ENCODE measurements around the gene GCK.

GCK gene

DNA sequence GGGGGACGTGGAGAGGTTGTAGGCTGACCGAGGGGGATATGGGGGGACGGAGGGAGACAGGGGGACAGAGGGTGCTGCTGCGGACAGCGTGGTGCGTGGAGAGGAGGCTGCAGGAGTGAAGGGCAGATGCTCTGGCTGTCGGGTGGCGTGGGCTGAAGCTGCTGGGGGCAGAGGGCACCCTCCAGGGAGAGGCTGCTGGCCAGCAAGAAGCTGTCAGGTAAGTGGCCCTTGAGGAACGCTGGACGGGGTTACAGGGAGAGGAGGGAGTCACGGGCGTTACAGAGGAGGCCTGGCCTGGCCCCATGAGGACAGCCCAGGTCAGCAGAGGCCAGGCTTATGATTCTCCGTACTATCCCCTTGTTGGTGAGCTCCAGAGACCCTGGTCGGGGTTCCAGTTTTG lies 38.7 kb upstream of the GCK start:
- TF ChIP-seq, protein P1, sequence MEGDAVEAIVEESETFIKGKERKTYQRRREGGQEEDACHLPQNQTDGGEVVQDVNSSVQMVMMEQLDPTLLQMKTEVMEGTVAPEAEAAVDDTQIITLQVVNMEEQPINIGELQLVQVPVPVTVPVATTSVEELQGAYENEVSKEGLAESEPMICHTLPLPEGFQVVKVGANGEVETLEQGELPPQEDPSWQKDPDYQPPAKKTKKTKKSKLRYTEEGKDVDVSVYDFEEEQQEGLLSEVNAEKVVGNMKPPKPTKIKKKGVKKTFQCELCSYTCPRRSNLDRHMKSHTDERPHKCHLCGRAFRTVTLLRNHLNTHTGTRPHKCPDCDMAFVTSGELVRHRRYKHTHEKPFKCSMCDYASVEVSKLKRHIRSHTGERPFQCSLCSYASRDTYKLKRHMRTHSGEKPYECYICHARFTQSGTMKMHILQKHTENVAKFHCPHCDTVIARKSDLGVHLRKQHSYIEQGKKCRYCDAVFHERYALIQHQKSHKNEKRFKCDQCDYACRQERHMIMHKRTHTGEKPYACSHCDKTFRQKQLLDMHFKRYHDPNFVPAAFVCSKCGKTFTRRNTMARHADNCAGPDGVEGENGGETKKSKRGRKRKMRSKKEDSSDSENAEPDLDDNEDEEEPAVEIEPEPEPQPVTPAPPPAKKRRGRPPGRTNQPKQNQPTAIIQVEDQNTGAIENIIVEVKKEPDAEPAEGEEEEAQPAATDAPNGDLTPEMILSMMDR (IDR thresholded peaks at IDR 0.05; ENCODE audit: low read depth, low read length, missing control alignments) = no peak
- DNase-seq (ENCODE audit: low read depth) = no peak
- H3K4me3 ChIP-seq (ENCODE audit: low read depth, low read length) = no peak overlapping the region
- in situ Hi-C loops (cut with HindIII; ENCODE audit: low sequenced_read_pairs) = loop anchor here (25.0 kb wide), 1 partner anchor 334 kb away; the partner anchor contains the start of gene DDX56

DNA sequence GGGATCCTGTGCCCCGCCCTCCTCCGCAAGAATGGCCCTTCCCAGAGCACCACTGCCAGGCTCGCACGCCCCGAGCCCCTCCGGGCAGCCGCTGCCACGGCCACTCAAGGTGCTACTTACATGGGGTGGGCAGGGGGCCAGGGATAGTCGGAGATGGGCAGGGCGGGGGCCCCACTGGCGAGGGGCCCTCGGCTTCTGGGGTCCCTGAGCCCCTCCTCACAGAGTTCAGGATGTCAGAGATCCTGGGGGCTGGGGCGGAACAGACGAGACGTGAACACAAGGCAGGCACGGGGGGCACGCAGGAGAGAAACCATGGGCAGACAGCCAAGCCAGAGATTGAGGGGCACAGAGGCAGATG lies 37.1 kb upstream of the GCK start:
- in situ Hi-C loops (cut with HindIII; ENCODE audit: low sequenced_read_pairs) = loop anchor here (25.0 kb wide), 1 partner anchor 336 kb away; the partner anchor contains the start of gene DDX56
- TF ChIP-seq, protein P1 (IDR thresholded peaks at IDR 0.05; ENCODE audit: low read depth, low read length, missing control alignments) = no peak
- no peak for DNase-seq (ENCODE audit: low read depth)
- no peak overlapping the region for H3K4me3 ChIP-seq (ENCODE audit: low read depth, low read length)

DNA sequence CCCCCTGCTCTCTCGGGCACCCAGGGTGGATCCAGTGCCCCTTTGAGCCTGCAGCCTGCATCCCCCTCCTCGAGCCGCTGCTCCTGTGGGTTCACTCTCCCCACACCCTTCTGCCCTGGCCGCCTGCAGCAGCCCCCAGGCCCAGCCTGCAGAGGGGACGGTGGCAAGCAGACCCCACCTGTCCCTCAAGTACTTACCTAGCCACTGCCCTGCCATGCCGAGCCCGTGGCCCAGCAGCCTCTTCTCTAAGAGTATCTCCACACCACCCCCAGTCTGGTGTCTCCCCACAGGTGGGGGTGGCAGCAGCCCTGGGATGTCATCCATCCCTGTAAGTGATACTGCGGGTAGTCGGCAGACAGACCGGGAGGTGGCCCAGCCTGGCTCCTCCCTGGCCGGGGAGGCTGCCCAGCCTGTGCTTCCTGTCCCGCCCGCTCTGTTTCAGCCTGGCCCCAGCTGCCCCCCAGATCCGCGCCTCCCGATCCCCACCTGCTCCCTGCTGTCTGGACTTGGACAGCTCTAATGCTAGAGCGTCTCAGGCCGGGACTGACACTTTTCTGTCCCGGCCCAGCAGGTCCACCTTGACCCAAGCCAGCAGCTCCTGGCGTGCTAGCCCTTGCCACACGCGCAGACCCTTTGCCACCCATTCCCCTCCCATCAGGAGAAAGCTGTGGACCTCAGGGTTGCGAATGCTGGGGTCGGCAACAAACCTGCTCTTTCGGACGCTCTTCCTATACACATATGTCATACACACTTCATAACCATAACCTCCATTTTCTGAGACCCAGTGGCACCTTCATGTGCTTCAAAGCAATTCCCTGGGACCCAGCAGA lies 36.5 kb upstream of the GCK start:
- H3K4me3 ChIP-seq (ENCODE audit: low read depth, low read length) = no peak overlapping the region
- TF ChIP-seq, protein P1 (IDR thresholded peaks at IDR 0.05; ENCODE audit: low read depth, low read length, missing control alignments) = no peak
- DNase-seq (ENCODE audit: low read depth) = no peak
- in situ Hi-C loops (cut with HindIII; ENCODE audit: low sequenced_read_pairs) = loop anchor here (25.0 kb wide), 1 partner anchor 337 kb away; the partner anchor contains the start of gene DDX56

DNA sequence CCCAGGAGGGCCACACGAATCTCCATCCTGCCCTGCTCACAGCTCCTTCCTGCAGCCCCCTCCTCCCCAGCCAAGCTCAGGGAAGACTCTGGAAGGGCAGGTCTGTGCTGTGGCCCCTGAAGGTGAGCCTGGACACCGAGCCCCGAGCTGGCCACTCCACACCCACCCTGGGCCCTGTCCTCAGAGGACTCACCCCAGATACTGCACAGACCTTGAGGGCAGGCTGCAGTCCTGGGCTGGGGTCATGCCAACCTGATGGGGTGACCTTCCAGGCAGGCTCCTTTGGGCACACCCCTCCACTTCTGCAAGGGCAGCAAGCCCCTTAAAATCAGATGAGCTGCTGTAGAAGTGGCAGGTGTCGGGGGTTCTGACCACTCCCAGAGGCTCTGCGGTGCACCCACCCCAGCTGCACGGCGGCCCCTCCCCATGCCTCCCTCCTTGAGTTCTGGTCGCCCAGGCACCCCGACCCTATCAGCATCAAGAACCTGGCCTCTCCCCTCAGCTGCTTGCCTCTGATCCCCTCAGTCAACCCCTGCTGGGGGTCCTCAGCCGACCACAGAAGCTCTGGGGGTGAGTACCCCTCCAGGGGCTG lies 35.8 kb upstream of the GCK start:
- DNase-seq (ENCODE audit: low read depth) = no peak

DNA sequence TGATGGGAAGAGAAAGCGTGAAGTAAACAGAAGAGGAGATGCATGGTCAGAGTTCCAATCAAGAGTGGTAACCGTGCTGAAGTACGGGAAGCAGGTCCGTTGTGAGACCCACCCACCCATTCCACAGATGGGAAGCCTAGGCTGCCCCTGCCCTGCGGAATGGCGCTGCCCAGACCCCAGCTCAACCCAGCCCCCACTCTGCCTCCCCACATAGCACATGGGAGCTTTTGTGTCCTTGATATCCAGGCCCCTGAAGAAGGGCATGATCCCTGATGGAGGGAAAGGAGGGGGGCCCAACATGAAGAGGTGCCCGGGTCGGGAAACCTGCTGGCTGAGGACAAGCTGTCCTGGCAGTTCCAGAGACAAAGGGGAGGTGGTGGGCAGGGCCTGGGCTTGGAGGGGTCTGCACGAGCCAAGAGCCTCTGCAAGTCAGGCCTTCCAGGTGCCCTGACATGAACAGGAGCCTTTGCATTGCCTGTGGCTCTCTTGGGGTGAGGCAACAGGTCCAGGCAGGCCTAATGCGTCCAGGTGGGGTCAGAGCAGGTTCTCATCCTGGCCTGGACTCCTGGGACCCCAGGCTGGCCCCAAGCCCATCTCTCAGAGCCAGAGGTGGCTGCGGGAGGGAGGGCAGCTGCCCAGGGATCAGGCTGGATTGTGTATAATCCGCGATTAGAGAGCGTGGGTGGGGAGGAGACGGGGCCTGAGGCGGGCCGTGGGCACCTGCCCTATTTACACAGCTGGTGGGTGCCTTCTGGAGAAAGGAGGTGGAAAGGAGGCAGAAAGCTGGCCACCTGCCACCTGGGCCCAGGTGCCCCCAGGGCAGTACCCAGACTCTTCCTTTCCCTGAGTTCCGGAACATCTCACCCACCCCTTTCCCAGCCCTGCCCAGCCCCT lies 35.1 kb upstream of the GCK start:
- in situ Hi-C loops (cut with HindIII; ENCODE audit: low sequenced_read_pairs) = no loop called here
- DNase-seq (ENCODE audit: low read depth) = no peak
- H3K4me3 ChIP-seq (ENCODE audit: low read depth, low read length) = no peak overlapping the region
- TF ChIP-seq, protein P1 (IDR thresholded peaks at IDR 0.05; ENCODE audit: low read depth, low read length, missing control alignments) = no peak

More for the DNA sequence above, 35.8 kb upstream of the GCK start:
- in situ Hi-C loops (cut with HindIII; ENCODE audit: low sequenced_read_pairs) = loop anchor here (25.0 kb wide), 1 partner anchor 337 kb away; the partner anchor contains the start of gene DDX56
- TF ChIP-seq, protein P1 (IDR thresholded peaks at IDR 0.05; ENCODE audit: low read depth, low read length, missing control alignments) = no peak
- no peak overlapping the region for H3K4me3 ChIP-seq (ENCODE audit: low read depth, low read length)

All from astrocyte of the cerebellum (primary cell).